Breast epithelium (tissue), 4 donors: ENCODE data around the gene CAPG. TPM values are rescaled to one million over a fixed set of nuclear protein-coding genes. Genes with fewer than 3 reads are reported as not detected.

Experiments used
- DNase-seq, 2 donors: peaks; one replicate each; pipeline ENCODE4 v3.0.0-alpha.2; 2019; ENCODE audit warnings: low spot score in 2 of 2
- H3K27ac ChIP-seq, 2 donors: fragments of 200-600 bp; sonication (generic) in 1 of 2; one replicate each; pipeline ENCODE4 v1.5.1; 2016 to 2019; ENCODE audit warnings: mild to moderate bottlenecking in 1 of 2
- H3K27me3 ChIP-seq, 2 donors: fragments of 200-600 bp; sonication (generic) in 1 of 2; one replicate each; pipeline versions ENCODE4 v1.5.1 to v1.6.0; 2017 to 2019; ENCODE audit warnings: control low read depth in 1 of 2, mild to moderate bottlenecking in 1 of 2
- H3K36me3 ChIP-seq: fragments of 200-600 bp; one replicate; pipeline ENCODE4 v1.5.1; 2019
- H3K4me1 ChIP-seq, 2 donors: fragments of 200-600 bp; sonication (generic); one replicate each; pipeline ENCODE4 v1.5.1; 2016 to 2019; ENCODE audit warnings: control low read depth in 1 of 2
- H3K4me3 ChIP-seq, 3 donors: fragments of 200-600 bp; sonication (generic); 1 replicate in 2 of 3; 2 replicates in 1 of 3; pipeline ENCODE4 v1.5.1; 2016 to 2019; ENCODE audit warnings: mild to moderate bottlenecking in 3 of 3, moderate library complexity in 2 of 3
- H3K9me3 ChIP-seq, 2 donors: fragments of 200-600 bp; sonication (generic) in 1 of 2; one replicate each; pipeline ENCODE4 v1.5.1; 2016 to 2019; ENCODE audit warnings: control low read depth in 1 of 2
- POLR2A ChIP-seq: fragments of 450-650 bp; IDR thresholded peaks from one replicate; pipeline ENCODE4 v1.6.1; 2016; ENCODE audit warnings: antibody characterized with exemption, mild to moderate bottlenecking, moderate library complexity
- POLR2AphosphoS5 ChIP-seq, 3 donors: sonication (generic); formaldehyde crosslinking; IDR thresholded peaks; one replicate each; pipeline ENCODE4 v1.6.1; 2017; ENCODE audit warnings: antibody characterized with exemption in 3 of 3
- intact Hi-C: fragments of 100-400 bp; cut with DNase I; formaldehyde crosslinking; loops from one replicate; pipeline ENCODE4 v1.15.1; 2023; ENCODE audit warnings: low total_unique reads
- total RNA-seq, 3 donors: library from RNA; depleted of rRNA; stranded (reverse); fragments of >200 nt; gene quantifications; one replicate each; pipeline ENCODE4 v1.1.0, GENCODE V29; 2016
- TF ChIP-seq, protein P1 (sequence below), 3 donors: fragments of 450-650 bp; IDR thresholded peaks; one replicate each; pipeline ENCODE4 v1.5.1; 2016 to 2017; ENCODE audit warnings: antibody characterized with exemption in 3 of 3, mild to moderate bottlenecking in 3 of 3, moderate library complexity in 3 of 3

Gene CAPG
- total RNA-seq, 3 donors from 2014 or later: 102 to 254 (median 109) TPM

DNA sequence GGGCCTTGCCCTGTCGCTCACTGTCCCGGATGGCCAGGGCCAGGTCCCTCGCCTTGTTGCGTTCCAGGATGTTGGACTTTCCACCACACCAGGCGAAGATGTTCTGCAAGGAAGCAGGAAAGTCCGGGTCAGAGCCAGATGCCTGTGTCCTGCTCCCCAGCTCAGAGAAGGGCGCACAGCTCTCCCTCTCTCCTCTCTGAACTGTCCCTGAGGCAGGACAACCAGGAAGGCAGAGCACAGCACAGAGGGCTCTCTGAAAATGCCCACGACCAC lies 11.0 kb downstream of the CAPG start:
- Histone ChIP-seq H3K36me3 (no peaks in the 10 kb centered on the region), H3K4me1 (peaks cover 0 to 14% of the 10 kb centered on the region in 2 donors), H3K4me3 (no peak overlapping the region), H3K9me3 (no peaks in the 10 kb centered on the region), H3K27me3 (no peaks in the 10 kb centered on the region), H3K27ac (peak overlapping the region; percentile 86 to 88)
- TF ChIP-seq POLR2A (no peak), POLR2AphosphoS5 (IDR thresholded peaks at IDR 0.05) (no peak)
- TF ChIP-seq, protein P1, sequence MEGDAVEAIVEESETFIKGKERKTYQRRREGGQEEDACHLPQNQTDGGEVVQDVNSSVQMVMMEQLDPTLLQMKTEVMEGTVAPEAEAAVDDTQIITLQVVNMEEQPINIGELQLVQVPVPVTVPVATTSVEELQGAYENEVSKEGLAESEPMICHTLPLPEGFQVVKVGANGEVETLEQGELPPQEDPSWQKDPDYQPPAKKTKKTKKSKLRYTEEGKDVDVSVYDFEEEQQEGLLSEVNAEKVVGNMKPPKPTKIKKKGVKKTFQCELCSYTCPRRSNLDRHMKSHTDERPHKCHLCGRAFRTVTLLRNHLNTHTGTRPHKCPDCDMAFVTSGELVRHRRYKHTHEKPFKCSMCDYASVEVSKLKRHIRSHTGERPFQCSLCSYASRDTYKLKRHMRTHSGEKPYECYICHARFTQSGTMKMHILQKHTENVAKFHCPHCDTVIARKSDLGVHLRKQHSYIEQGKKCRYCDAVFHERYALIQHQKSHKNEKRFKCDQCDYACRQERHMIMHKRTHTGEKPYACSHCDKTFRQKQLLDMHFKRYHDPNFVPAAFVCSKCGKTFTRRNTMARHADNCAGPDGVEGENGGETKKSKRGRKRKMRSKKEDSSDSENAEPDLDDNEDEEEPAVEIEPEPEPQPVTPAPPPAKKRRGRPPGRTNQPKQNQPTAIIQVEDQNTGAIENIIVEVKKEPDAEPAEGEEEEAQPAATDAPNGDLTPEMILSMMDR (IDR thresholded peaks at IDR 0.05): no peak
- peak in 1 of 2 donors; percentile 38 for DNase-seq
- intact Hi-C loops: no loop called here

DNA sequence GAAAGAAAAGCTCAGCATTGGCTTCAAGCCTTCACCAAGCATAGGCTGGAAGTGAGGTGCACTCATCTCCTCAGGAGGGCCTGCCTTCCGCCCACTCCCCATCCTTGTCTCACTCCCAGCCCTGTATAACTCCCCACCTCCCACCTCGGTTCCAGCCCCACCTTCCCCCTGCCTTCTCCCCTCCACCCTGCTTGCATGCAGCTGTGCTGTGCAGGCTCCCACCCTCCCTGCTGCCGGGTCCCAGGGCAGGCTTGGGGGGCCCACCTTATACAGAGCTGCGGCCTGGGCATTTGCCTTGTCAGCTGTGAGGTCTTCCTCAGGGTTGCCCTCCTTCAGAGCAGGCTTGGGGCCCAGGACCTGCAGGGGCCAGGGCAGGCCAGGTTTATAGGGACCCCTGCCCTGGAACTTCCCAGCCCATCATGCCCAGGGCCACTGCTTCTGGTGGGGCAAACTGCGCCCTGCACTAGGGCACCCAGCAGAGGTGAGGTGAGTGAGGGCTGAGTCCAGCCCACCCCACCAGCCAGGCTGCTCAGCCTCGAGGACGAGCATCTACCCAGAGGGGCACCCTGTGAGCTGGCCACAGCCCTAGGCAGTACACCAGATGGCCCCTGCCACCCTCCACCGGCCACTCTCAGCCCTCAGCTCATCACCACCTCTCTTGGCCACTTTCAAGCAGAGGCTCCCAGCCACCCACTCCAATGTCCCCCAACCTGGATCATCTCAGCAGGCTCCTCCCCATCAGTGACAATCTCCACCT lies 11.6 kb downstream of the CAPG start:
- intact Hi-C loops: no loop called here
- DNase-seq: peak in 1 of 2 donors; percentile 45
- Histone ChIP-seq H3K4me1 (peaks cover 0 to 16% of the 10 kb centered on the region in 2 donors), H3K27ac (peak overlapping the region; percentile 86 to 88), H3K27me3 (no peaks in the 10 kb centered on the region), H3K4me3 (no peak overlapping the region), H3K9me3 (no peaks in the 10 kb centered on the region), H3K36me3 (no peaks in the 10 kb centered on the region)
- no peak for TF ChIP-seq POLR2A
- TF ChIP-seq, protein P1 (IDR thresholded peaks at IDR 0.05): no peak
- no peak for TF ChIP-seq POLR2AphosphoS5 (IDR thresholded peaks at IDR 0.05)

DNA sequence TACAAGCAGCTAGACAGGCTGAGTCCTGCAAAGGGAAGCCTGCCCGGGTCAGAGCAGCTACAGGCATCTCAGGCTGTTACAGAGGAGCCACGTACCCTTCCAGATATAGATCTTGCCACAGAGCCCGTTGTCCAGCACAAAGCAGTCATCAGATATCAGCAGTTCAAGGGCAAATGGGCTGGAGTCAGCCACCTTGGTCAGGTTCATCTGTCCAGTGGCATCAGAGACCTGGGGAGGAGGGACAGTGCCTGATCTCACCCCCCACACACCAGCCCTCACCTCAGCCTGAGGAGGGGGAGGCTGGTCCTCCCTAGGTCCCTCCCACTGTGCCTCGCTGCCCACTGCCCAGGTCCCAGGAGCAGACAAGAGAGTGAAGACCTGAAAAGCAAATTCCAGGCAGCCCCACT lies 12.2 kb downstream of the CAPG start:
- Histone ChIP-seq H3K9me3 (no peaks in the 10 kb centered on the region), H3K4me1 (peaks cover 0 to 16% of the 10 kb centered on the region in 2 donors), H3K27me3 (no peaks in the 10 kb centered on the region), H3K4me3 (no peak overlapping the region), H3K36me3 (no peaks in the 10 kb centered on the region), H3K27ac (peak overlapping the region; percentile 86 to 88)
- TF ChIP-seq POLR2AphosphoS5 (IDR thresholded peaks at IDR 0.05): no peak
- TF ChIP-seq, protein P1 (IDR thresholded peaks at IDR 0.05): no peak
- TF ChIP-seq POLR2A: no peak
- intact Hi-C loops: no loop called here
- DNase-seq: peak in 1 of 2 donors; percentile 49

DNA sequence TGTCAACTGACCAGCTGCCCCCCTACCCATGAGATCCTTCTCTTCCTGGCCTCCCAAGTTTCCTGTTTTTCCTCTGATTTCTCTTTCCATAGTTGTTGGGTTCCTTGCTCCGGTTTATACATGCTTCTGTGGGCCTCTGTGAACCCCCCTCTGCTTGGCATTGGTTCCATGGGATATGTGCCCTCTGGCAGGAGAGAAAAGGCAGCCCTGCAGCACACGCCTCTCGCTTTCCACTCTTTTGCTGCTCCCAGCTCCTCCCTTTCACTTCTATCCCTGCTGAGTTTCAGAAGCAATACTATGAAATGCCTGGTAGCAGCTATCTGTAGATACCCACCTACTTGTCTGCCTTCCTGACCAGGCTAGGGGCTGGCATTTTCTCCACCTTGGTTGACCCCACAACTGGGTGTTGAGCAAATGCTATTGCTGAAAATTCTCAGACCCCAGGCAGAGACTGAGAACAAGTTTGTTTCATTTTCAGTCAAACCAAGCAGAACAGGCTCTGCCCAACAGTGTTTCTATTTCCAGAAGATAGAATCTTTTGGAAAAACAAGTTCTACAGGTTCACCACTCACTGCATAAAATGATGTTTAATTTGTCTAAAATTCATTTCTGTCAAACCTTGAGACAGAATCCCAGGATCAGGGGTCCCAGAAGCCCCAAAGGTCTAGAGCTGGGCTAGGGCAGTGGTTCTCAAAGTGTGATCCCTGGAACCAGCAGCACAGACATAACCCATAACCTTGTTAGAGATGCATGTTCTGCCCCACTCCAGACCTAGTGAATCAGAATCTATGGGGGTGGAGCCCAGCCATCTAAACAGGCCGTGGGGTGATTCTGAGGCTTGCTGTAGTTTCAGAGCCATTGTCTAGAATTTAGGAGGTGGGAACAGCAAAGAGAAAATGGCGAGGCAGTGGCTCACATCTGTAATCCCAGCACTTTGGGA lies 13.4 kb downstream of the CAPG start:
- peak overlapping the region; percentile 86 to 88 for H3K27ac ChIP-seq
- DNase-seq: peak in 1 of 2 donors; percentile 51
- intact Hi-C loops: no loop called here
- TF ChIP-seq POLR2AphosphoS5 (IDR thresholded peaks at IDR 0.05) (no peak), POLR2A (no peak)
- TF ChIP-seq, protein P1 (IDR thresholded peaks at IDR 0.05): no peak
- H3K4me1 ChIP-seq: peaks cover 0 to 16% of the 10 kb centered on the region in 2 donors
- no peaks in the 10 kb centered on the region for H3K36me3 ChIP-seq
- no peaks in the 10 kb centered on the region for H3K27me3 ChIP-seq
- no peaks in the 10 kb centered on the region for H3K9me3 ChIP-seq
- H3K4me3 ChIP-seq: peak overlapping the region in 2 of 3 donors; percentile 38 to 51
